ENCODE results near the gene EP400. TPM values are rescaled to one million over a fixed set of nuclear protein-coding genes. Genes with fewer than 3 reads are reported as not detected.

The EP400 gene
- total and polyA plus RNA-seq, 7 experiments from 2014 or later: 2.8 to 86.8 (median 79.5) TPM

GRCh38 chr12:131928080-131928710 lies 21.5 kb upstream of the EP400 start:
- peaks cover 0 to 12% (median 8%) of the 10 kb centered on the region in 5 donors for H3K36me3 Mint-ChIP-seq
- POLR2A ChIA-PET: interaction anchor here (0.8 to 1.4 kb wide), 3 partner anchors 8 to 120 kb away, joined by 3 to 9 read pairs (median 4); partner anchors contain the start of gene EP400
- H3K27me3 Mint-ChIP-seq: no peaks in the 10 kb centered on the region
- Histone ChIP-seq H3K4me1 (ENCODE audit: control insufficient read depth in 2 of 2, insufficient read depth in 2 of 2, low read length in 2 of 2) (no peaks in the 10 kb centered on the region), H3K9me3 (ENCODE audit: control insufficient read depth in 2 of 3, low read length in 3 of 3) (no peaks in the 10 kb centered on the region), H3K4me3 (ENCODE audit: low read length) (peak overlapping the region; percentile 75), H3K27ac (ENCODE audit: low read depth, low read length) (peak overlapping the region; percentile 76), H3K27me3 (ENCODE audit: control insufficient read depth in 2 of 2, insufficient read depth in 2 of 2, low read length in 2 of 2) (no peaks in the 10 kb centered on the region), H3K36me3 (ENCODE audit: control insufficient read depth in 2 of 3, insufficient read depth in 3 of 3, low read length in 3 of 3) (peaks cover 6 to 24% (median 7%) of the 10 kb centered on the region in 3 experiments)
- DNase-seq: no peak
- peak overlapping the region; percentile 61 to 95 (median 86) for H3K27ac Mint-ChIP-seq
- intact Hi-C loops (cut with micrococcal nuclease): loop anchor here (2.0 to 5.0 kb wide), 2 partner anchors 34 to 1057 kb away; no protein-coding TSS in a partner anchor
- no peak for ATAC-seq
- peaks cover 13 to 28% (median 25%) of the 10 kb centered on the region in 7 donors for H3K4me1 Mint-ChIP-seq
- H3K9me3 Mint-ChIP-seq: no peaks in the 10 kb centered on the region
- CTCF ChIA-PET: interaction anchor here (1.1 kb wide), 1 partner anchor 258 kb away, joined by 4 read pairs; no protein-coding TSS in a partner anchor
- peak overlapping the region; percentile 86 to 100 (median 92) for H3K4me3 Mint-ChIP-seq

- peaks cover 13 to 28% (median 25%) of the 10 kb centered on the region in 7 donors for H3K4me1 Mint-ChIP-seq
- no peaks in the 10 kb centered on the region for H3K9me3 Mint-ChIP-seq
- intact Hi-C loops (cut with micrococcal nuclease): loop anchor here (1.0 to 5.0 kb wide), 6 partner anchors 20 to 1058 kb away; partner anchors contain the start of genes EP400 (in 2 of the 2) and ULK1 (in 1 of the 2)
- Histone ChIP-seq H3K4me3 (ENCODE audit: low read length) (peak within 1 kb of the TSS; percentile 75), H3K36me3 (ENCODE audit: control insufficient read depth in 2 of 3, insufficient read depth in 3 of 3, low read length in 3 of 3) (peaks cover 6 to 32% (median 9%) of the 10 kb centered on the region in 3 experiments), H3K27me3 (ENCODE audit: control insufficient read depth in 2 of 2, insufficient read depth in 2 of 2, low read length in 2 of 2) (no peaks in the 10 kb centered on the region), H3K27ac (ENCODE audit: low read depth, low read length) (peak within 1 kb of the TSS; percentile 89), H3K9me3 (ENCODE audit: control insufficient read depth in 2 of 3, low read length in 3 of 3) (no peaks in the 10 kb centered on the region), H3K4me1 (ENCODE audit: control insufficient read depth in 2 of 2, insufficient read depth in 2 of 2, low read length in 2 of 2) (no peaks in the 10 kb centered on the region)
- H3K27me3 Mint-ChIP-seq: no peaks in the 10 kb centered on the region
- DNase-seq (peak; percentile 84 to 95 (median 93)), ATAC-seq (peak; percentile 95)
- peak within 1 kb of the TSS; percentile 87 to 100 (median 92) for H3K4me3 Mint-ChIP-seq
- ChIA-PET CTCF (interaction anchor here (0.6 to 1.1 kb wide), 2 partner anchors 93 to 257 kb away, joined by 4 to 6 read pairs; no protein-coding TSS in a partner anchor), POLR2A (interaction anchor here (0.8 to 1.9 kb wide), 5 partner anchors 8 to 32 kb away, joined by 3 to 9 read pairs (median 7); partner anchors contain the start of gene EP400)
- H3K36me3 Mint-ChIP-seq: peaks cover 6 to 19% (median 15%) of the 10 kb centered on the region in 5 donors
- peak within 1 kb of the TSS; percentile 79 to 97 (median 88) for H3K27ac Mint-ChIP-seq
Observed at GRCh38 chr12:131928711-131929580, 20.8 kb upstream of the EP400 start, which contains the start of gene PUS1. Gene PUS1, plus strand, starts transcription at chr12:131929276. Its CDS starts 447 bp downstream, at chr12:131929723.

- intact Hi-C loops (cut with micrococcal nuclease): loop anchor here (1.0 to 5.0 kb wide), 6 partner anchors 19 to 1059 kb away; partner anchors contain the start of genes EP400 (in 2 of the 2) and ULK1 (in 1 of the 2)
- CTCF ChIA-PET: interaction anchor here (0.6 to 1.4 kb wide), 3 partner anchors 19 to 1090 kb away, joined by 3 to 6 read pairs (median 3); no protein-coding TSS in a partner anchor
- peaks cover 6 to 19% (median 16%) of the 10 kb centered on the region in 5 donors for H3K36me3 Mint-ChIP-seq
Observed at GRCh38 chr12:131929581-131930456, 19.9 kb upstream of the EP400 start.

GRCh38 chr12:131930510-131930909 lies 19.2 kb upstream of the EP400 start:
- CTCF ChIA-PET: interaction anchor here (0.7 to 1.4 kb wide), 2 partner anchors 18 to 1091 kb away, joined by 3 read pairs; no protein-coding TSS in a partner anchor
- Mint-ChIP-seq H3K4me3 (peak overlapping the region; percentile 77 to 100 (median 86)), H3K9me3 (no peaks in the 10 kb centered on the region), H3K36me3 (peaks cover 6 to 19% (median 16%) of the 10 kb centered on the region in 5 donors), H3K27me3 (no peaks in the 10 kb centered on the region), H3K4me1 (peaks cover 11 to 21% (median 18%) of the 10 kb centered on the region in 7 donors), H3K27ac (peak overlapping the region; percentile 60 to 88 (median 78))
- Histone ChIP-seq H3K4me3 (ENCODE audit: low read length) (peak overlapping the region; percentile 50), H3K9me3 (ENCODE audit: control insufficient read depth in 2 of 3, low read length in 3 of 3) (no peaks in the 10 kb centered on the region), H3K27me3 (ENCODE audit: control insufficient read depth in 2 of 2, insufficient read depth in 2 of 2, low read length in 2 of 2) (no peaks in the 10 kb centered on the region), H3K36me3 (ENCODE audit: control insufficient read depth in 2 of 3, insufficient read depth in 3 of 3, low read length in 3 of 3) (peaks cover 6 to 43% (median 9%) of the 10 kb centered on the region in 3 experiments), H3K27ac (ENCODE audit: low read depth, low read length) (peak overlapping the region; percentile 89), H3K4me1 (ENCODE audit: control insufficient read depth in 2 of 2, insufficient read depth in 2 of 2, low read length in 2 of 2) (no peaks in the 10 kb centered on the region)
- no peak for ATAC-seq
- POLR2A ChIA-PET: interaction anchor here (0.6 to 1.9 kb wide), 4 partner anchors 10 to 34 kb away, joined by 3 to 7 read pairs (median 5); partner anchors contain the start of gene EP400
- no peak for DNase-seq
- intact Hi-C loops (cut with micrococcal nuclease): no loop called here

More at GRCh38 chr12:131929581-131930456, 19.9 kb upstream of the EP400 start:
- Mint-ChIP-seq H3K9me3 (no peaks in the 10 kb centered on the region), H3K4me1 (peaks cover 13 to 23% (median 20%) of the 10 kb centered on the region in 7 donors), H3K4me3 (peak overlapping the region; percentile 87 to 100 (median 92)), H3K27ac (peak overlapping the region; percentile 67 to 97 (median 86)), H3K27me3 (no peaks in the 10 kb centered on the region)
- Histone ChIP-seq H3K36me3 (ENCODE audit: control insufficient read depth in 2 of 3, insufficient read depth in 3 of 3, low read length in 3 of 3) (peaks cover 6 to 40% (median 9%) of the 10 kb centered on the region in 3 experiments), H3K4me3 (ENCODE audit: low read length) (peak overlapping the region; percentile 74), H3K9me3 (ENCODE audit: control insufficient read depth in 2 of 3, low read length in 3 of 3) (no peaks in the 10 kb centered on the region), H3K4me1 (ENCODE audit: control insufficient read depth in 2 of 2, insufficient read depth in 2 of 2, low read length in 2 of 2) (no peaks in the 10 kb centered on the region), H3K27ac (ENCODE audit: low read depth, low read length) (peak overlapping the region; percentile 89), H3K27me3 (ENCODE audit: control insufficient read depth in 2 of 2, insufficient read depth in 2 of 2, low read length in 2 of 2) (no peaks in the 10 kb centered on the region)
- ATAC-seq (no peak), DNase-seq (peak in 7 of 9 donors; percentile 30 to 43 (median 38))
- POLR2A ChIA-PET: interaction anchor here (0.6 to 1.9 kb wide), 6 partner anchors 10 to 33 kb away, joined by 3 to 7 read pairs (median 3); partner anchors contain the start of gene EP400

- CTCF ChIA-PET: no interaction called here
- POLR2A ChIA-PET: no interaction called here
- H3K36me3 ChIP-seq (ENCODE audit: control insufficient read depth in 2 of 3, insufficient read depth in 3 of 3, low read length in 3 of 3): peaks cover 6 to 50% (median 9%) of the 10 kb centered on the region in 3 experiments
- no peak for DNase-seq
- no peaks in the 10 kb centered on the region for H3K9me3 ChIP-seq (ENCODE audit: control insufficient read depth in 2 of 3, low read length in 3 of 3)
- Mint-ChIP-seq H3K4me1 (peaks cover 6 to 17% (median 14%) of the 10 kb centered on the region in 7 donors), H3K4me3 (no peak overlapping the region), H3K36me3 (peaks cover 6 to 28% (median 18%) of the 10 kb centered on the region in 5 donors), H3K27ac (peak overlapping the region in 1 of 9 donors; percentile 2), H3K27me3 (no peaks in the 10 kb centered on the region), H3K9me3 (no peaks in the 10 kb centered on the region)
- H3K27ac ChIP-seq (ENCODE audit: low read depth, low read length): no peak overlapping the region
- intact Hi-C loops (cut with micrococcal nuclease): no loop called here
- no peak for ATAC-seq
- no peaks in the 10 kb centered on the region for H3K4me1 ChIP-seq (ENCODE audit: control insufficient read depth in 2 of 2, insufficient read depth in 2 of 2, low read length in 2 of 2)
- no peaks in the 10 kb centered on the region for H3K27me3 ChIP-seq (ENCODE audit: control insufficient read depth in 2 of 2, insufficient read depth in 2 of 2, low read length in 2 of 2)
- no peak overlapping the region for H3K4me3 ChIP-seq (ENCODE audit: low read length)
Observed at GRCh38 chr12:131933387-131933786, 16.4 kb upstream of the EP400 start.

Measured in naive thymus-derived CD4-positive, alpha-beta T cell (primary cell).